ENCODE results near the gene UCK2. TPM values are rescaled to one million over a fixed set of nuclear protein-coding genes. Genes with fewer than 3 reads are reported as not detected.

Gene UCK2
- total and polyA plus RNA-seq, 7 donors = 8.3 to 33.0 (median 29.3) TPM

DNA sequence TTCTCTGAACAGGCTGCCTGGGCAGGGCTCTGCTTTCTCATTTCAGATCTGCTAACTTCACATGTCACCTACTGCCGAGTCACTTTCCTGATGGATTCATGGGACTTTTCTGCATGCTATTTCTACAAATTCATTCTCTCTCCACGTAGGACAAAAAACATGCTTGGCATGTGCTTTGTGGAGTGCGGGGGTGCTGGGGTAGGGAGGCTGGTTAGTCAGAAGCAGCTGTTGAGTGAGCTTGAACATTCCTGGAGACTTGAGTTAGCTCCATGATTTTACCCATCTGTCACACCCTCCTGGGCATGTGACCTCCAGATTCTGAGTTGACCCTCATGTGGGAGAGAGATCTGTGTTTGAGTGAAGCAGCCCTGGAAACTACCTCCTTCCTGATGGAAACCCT, 71.4 kb downstream of the UCK2 start:
- Histone ChIP-seq H3K36me3 (peaks cover 0 to 24% (median 10%) of the 10 kb centered on the region in 4 donors), H3K27ac (peak overlapping the region in 3 of 4 donors; percentile 28 to 56 (median 30)), H3K4me1 (peaks cover 0 to 17% (median 14%) of the 10 kb centered on the region in 4 donors), H3K9me3 (no peaks in the 10 kb centered on the region), H3K27me3 (no peaks in the 10 kb centered on the region), H3K4me3 (no peak overlapping the region)
- TF ChIP-seq POLR2A (IDR thresholded peaks at IDR 0.05) (no peak), EP300 (IDR thresholded peaks at IDR 0.05) (no peak), POLR2AphosphoS5 (IDR thresholded peaks at IDR 0.05) (peak in 1 of 4 donors; percentile 24)
- no peak for DNase-seq
- intact Hi-C loops (cut with DNase I) = no loop called here
- 70 to 74% methylated on average over 3 of the region's 3 CpGs for WGBS, 2 donors

DNA sequence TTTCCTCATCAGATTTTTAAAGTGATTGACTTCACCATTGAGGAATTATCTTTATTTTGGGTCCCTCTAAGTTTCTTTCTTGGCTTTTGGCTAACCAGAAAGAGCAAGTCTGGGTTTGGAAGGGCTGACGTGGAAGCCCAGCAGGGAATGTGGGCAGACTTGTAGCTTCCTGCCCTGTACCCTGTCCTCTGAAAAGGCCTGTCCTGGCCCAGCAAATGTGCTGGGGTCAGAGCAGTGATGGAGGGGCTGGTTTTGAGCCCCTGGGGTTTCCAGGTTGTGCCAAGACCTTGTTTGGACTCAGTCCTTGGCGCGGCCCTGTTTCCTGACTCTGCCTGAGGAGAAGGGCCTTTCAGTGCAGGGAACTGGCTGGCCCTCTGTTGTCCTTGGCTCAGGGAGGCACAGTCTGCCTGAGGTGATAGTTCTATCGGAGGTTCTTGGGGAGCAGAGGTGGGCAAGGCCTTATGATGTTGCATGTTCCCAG, 72.1 kb downstream of the UCK2 start:
- no peak for DNase-seq
- peaks cover 0 to 17% (median 14%) of the 10 kb centered on the region in 4 donors for H3K4me1 ChIP-seq
- no peak overlapping the region for H3K4me3 ChIP-seq
- peak overlapping the region in 3 of 4 donors; percentile 28 to 56 (median 30) for H3K27ac ChIP-seq
- no peaks in the 10 kb centered on the region for H3K27me3 ChIP-seq
- TF ChIP-seq, protein P1, sequence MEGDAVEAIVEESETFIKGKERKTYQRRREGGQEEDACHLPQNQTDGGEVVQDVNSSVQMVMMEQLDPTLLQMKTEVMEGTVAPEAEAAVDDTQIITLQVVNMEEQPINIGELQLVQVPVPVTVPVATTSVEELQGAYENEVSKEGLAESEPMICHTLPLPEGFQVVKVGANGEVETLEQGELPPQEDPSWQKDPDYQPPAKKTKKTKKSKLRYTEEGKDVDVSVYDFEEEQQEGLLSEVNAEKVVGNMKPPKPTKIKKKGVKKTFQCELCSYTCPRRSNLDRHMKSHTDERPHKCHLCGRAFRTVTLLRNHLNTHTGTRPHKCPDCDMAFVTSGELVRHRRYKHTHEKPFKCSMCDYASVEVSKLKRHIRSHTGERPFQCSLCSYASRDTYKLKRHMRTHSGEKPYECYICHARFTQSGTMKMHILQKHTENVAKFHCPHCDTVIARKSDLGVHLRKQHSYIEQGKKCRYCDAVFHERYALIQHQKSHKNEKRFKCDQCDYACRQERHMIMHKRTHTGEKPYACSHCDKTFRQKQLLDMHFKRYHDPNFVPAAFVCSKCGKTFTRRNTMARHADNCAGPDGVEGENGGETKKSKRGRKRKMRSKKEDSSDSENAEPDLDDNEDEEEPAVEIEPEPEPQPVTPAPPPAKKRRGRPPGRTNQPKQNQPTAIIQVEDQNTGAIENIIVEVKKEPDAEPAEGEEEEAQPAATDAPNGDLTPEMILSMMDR (IDR thresholded peaks at IDR 0.05) = no peak
- TF ChIP-seq EP300 (IDR thresholded peaks at IDR 0.05) (no peak), POLR2AphosphoS5 (IDR thresholded peaks at IDR 0.05) (no peak), POLR2A (IDR thresholded peaks at IDR 0.05) (no peak)
- 93 to 97% methylated on average over 4 of the region's 4 CpGs for WGBS, 2 donors
- H3K9me3 ChIP-seq = no peaks in the 10 kb centered on the region
- intact Hi-C loops (cut with DNase I) = no loop called here
- H3K36me3 ChIP-seq = peaks cover 0 to 26% (median 10%) of the 10 kb centered on the region in 4 donors

DNA sequence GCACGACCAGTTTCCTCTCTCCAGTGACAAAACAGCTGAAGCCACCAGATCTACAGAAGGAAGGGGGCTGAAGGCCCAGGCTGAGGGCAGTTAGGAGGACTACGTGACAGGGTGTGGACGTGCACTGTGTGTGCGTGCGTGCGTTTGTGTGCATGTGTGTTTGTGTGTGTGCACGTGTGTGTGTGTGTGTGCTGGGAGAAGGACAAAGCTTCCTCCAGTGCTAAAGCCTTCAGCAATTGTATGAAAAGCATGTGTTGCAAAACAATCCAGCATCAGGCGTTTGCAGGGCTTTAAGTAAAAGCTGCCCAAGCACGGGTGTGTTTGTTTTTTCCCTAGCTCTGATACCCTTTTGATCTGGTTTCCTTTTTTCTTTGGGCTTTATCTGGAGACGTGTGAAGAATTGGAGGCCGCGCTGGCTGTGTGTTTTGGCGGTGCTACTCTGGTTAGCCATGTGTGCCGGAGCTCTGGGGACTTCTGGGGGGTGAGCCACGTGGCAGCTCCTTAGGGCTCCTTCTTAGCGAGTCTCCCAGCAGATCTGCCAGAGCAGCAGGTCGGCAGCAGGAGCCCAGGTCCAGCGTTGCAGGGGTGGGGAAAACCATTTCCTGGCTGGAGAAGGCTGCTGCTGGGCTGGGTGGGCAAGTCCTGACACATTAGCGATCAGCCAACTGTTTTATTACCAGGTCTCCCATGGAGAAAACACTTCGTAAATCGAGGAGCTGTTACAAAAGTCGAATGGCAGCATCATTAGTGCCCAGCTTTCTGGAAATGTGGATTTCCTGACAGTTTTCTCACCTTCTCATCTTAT, 73.4 kb downstream of the UCK2 start:
- no peak overlapping the region for H3K4me3 ChIP-seq
- DNase-seq = no peak
- no peak overlapping the region for H3K27ac ChIP-seq
- H3K36me3 ChIP-seq = peaks cover 0 to 33% (median 10%) of the 10 kb centered on the region in 4 donors
- H3K9me3 ChIP-seq = no peaks in the 10 kb centered on the region
- H3K27me3 ChIP-seq = no peaks in the 10 kb centered on the region
- TF ChIP-seq EP300 (IDR thresholded peaks at IDR 0.05) (no peak), POLR2AphosphoS5 (IDR thresholded peaks at IDR 0.05) (no peak), POLR2A (IDR thresholded peaks at IDR 0.05) (no peak)
- TF ChIP-seq, protein P1 (IDR thresholded peaks at IDR 0.05) = no peak
- WGBS, 2 donors = 73 to 77% methylated on average over 22 of the region's 22 CpGs
- H3K4me1 ChIP-seq = peaks cover 0 to 17% (median 14%) of the 10 kb centered on the region in 4 donors
- intact Hi-C loops (cut with DNase I) = no loop called here

DNA sequence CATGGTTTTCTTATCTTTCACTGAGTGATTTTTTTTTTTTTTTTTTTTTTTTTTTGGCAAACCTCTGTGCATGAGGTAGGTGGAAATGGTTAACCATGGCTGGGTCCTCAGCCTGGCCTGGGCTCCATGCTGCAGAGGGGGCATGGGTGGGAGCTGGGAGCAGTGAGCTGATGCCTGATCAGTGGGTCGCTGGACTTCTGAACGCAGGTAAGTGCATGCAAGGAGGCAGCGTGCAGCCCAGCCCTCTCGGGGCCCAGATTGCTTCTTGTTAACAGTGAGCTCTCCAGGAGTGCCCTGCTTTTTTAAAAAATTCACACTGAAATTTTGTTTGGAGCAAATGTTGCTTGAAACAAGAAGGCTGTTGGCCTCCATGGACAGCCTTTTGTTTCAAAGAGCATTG, 75.2 kb downstream of the UCK2 start:
- Histone ChIP-seq H3K27me3 (no peaks in the 10 kb centered on the region), H3K27ac (no peak overlapping the region), H3K36me3 (peaks cover 0 to 31% (median 6%) of the 10 kb centered on the region in 4 donors), H3K4me1 (peaks cover 0 to 17% (median 14%) of the 10 kb centered on the region in 4 donors), H3K4me3 (no peak overlapping the region), H3K9me3 (no peaks in the 10 kb centered on the region)
- intact Hi-C loops (cut with DNase I) = no loop called here
- no peak for DNase-seq
- 96 to 97% methylated on average over 4 of the region's 4 CpGs for WGBS, 2 donors
- no peak for TF ChIP-seq EP300 (IDR thresholded peaks at IDR 0.05)
- TF ChIP-seq, protein P1 (IDR thresholded peaks at IDR 0.05) = no peak
- TF ChIP-seq POLR2A (IDR thresholded peaks at IDR 0.05) = no peak
- TF ChIP-seq POLR2AphosphoS5 (IDR thresholded peaks at IDR 0.05) = no peak

DNA sequence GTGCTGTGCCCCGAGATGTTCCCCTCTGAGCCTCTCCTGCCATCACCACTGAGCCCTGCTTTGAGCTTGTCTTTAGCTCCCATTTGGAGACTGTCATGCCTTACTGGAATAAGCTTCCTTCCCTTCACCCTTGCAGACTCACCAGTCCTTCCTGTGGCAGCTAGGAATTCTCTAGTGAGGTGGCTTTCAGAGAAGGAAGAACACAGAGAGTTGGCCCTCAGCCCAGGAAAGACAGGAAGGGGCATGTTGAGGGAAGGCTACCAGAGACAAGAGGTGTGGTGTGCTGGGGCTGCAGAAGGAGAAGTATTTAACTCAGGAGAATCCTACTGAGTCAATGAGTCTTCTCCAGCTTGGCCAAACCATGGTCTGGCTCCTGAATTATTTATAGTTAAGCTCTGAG, 76.3 kb downstream of the UCK2 start:
- H3K4me3 ChIP-seq = no peak overlapping the region
- DNase-seq = no peak
- peaks cover 0 to 10% (median 9%) of the 10 kb centered on the region in 4 donors for H3K4me1 ChIP-seq
- H3K27ac ChIP-seq = no peak overlapping the region
- no peaks in the 10 kb centered on the region for H3K9me3 ChIP-seq
- intact Hi-C loops (cut with DNase I) = no loop called here
- peaks cover 0 to 42% (median 9%) of the 10 kb centered on the region in 4 donors for H3K36me3 ChIP-seq
- WGBS, 2 donors = 94% methylated on average over 1 of the region's 1 CpG
- TF ChIP-seq, protein P1 (IDR thresholded peaks at IDR 0.05) = no peak
- TF ChIP-seq POLR2A (IDR thresholded peaks at IDR 0.05) (no peak), POLR2AphosphoS5 (IDR thresholded peaks at IDR 0.05) (no peak), EP300 (IDR thresholded peaks at IDR 0.05) (no peak)
- no peaks in the 10 kb centered on the region for H3K27me3 ChIP-seq

All from sigmoid colon (tissue), 7 donors.